ENCODE data around the gene BNIP2.
A peak's percentile ranks its signal among the peaks of the same experiment; 100 is the strongest.
"Not testable (repeated sequence)": the region's sequence is repeated elsewhere in the genome, so short reads cannot be mapped to it uniquely, and the experiment has no call there.

BNIP2 gene

GRCh38 chr15:59642351-59642750 is 46.8 kb downstream of the BNIP2 start:
- DNase-seq (ENCODE audit: extremely low read depth in 1 of 2, low read depth in 1 of 2): no peak

DNA sequence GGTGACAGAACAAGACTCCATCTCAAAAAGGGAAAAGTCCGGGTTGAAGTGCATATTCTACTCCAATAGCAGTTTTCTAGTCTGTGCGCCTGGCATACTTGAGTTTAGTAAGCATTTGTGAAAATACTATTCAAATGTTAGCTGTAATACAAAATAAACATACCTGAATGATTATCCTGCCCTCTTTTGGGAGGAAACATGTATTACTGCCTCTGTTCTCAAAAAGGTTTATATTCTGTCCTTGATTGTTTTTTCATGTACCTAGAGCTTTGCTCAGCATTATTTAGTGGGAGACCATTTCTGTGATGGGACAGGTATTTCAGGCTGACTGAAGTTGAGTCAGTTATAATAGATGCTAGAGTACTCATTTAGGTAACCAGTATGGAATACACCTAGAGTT is 51.6 kb downstream of the BNIP2 start:
- DNase-seq (ENCODE audit: extremely low read depth in 1 of 2, low read depth in 1 of 2): not testable (repeated sequence)

GRCh38 chr15:59636184-59636583 is 52.9 kb downstream of the BNIP2 start:
- no peak for DNase-seq (ENCODE audit: extremely low read depth in 1 of 2, low read depth in 1 of 2)

GRCh38 chr15:59632714-59633113 is 56.4 kb downstream of the BNIP2 start:
- DNase-seq (ENCODE audit: extremely low read depth in 1 of 2, low read depth in 1 of 2): no peak

GRCh38 chr15:59622289-59622688 is 66.8 kb downstream of the BNIP2 start:
- DNase-seq (ENCODE audit: extremely low read depth in 1 of 2, low read depth in 1 of 2): peak in 1 of 2 donors; percentile 1

GRCh38 chr15:59618406-59618805 is 70.7 kb downstream of the BNIP2 start:
- no peak for DNase-seq (ENCODE audit: extremely low read depth in 1 of 2, low read depth in 1 of 2)

DNA sequence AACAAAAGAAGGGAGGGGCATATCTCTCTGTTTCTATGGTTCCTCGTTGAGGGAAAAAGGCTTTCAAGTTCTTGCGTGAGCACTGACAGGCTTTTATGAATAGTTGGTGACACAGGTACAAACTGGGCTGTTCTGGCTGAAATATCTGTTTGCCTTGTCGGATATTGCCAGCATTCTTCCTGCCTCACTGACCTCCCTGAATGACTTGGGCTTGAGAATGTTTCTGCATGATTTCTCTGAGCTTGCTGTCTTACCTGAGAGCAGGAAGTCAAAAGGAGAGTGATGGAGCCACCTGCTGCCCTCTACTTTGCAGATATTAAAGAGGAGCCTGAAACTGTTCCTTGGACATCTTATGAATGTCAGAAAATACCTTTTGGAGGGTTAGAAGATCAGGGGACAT is 72.7 kb downstream of the BNIP2 start:
- DNase-seq (ENCODE audit: extremely low read depth in 1 of 2, low read depth in 1 of 2): no peak

DNA sequence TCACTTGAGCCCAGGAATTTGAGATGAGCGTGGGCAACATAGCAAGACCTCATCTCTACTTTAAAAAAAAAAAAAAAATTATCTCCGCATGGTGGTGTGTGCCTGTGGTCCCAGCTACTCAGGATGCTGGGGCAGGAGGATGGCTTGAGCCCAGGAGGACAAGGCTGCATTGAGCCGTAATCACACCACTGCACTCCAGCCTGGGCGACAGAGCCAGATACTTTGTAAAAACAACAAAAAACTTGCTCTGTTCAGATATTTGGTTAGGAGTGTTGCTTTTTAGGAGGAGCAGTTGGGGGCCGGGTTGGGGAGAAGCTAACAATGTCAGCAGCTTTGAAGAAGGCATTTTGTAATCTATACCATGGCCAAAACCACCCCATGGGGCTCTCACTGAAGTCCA is 73.5 kb downstream of the BNIP2 start:
- DNase-seq (ENCODE audit: extremely low read depth in 1 of 2, low read depth in 1 of 2): no peak

DNA sequence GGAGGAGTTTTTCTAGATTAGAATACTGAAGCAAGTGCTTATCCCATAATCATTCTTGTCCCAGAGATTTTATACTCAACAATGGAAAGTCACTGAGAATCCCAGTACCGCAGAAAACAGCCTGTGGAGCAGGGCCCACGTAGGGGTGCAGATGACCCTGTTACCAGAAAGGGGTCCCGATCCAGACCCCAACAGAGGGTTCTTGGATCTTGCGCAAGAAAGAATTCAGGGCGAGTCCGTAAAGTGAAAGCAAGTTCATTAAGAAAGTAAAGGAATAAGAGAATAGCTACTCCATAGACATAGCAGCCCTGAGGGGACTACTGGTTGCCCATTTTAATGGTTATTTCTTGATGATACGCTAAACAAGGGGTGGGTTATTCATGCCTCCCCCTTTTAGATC is 75.0 kb downstream of the BNIP2 start:
- no peak for DNase-seq (ENCODE audit: extremely low read depth in 1 of 2, low read depth in 1 of 2)

- no peak for DNase-seq (ENCODE audit: extremely low read depth in 1 of 2, low read depth in 1 of 2)
Measured at GRCh38 chr15:59611276-59612260, 77.6 kb downstream of the BNIP2 start, which contains the start of gene GCNT3. TSS of gene GCNT3 (plus strand) at chr15:59611783. CDS start at chr15:59618239, 6,456 bp downstream.

DNA sequence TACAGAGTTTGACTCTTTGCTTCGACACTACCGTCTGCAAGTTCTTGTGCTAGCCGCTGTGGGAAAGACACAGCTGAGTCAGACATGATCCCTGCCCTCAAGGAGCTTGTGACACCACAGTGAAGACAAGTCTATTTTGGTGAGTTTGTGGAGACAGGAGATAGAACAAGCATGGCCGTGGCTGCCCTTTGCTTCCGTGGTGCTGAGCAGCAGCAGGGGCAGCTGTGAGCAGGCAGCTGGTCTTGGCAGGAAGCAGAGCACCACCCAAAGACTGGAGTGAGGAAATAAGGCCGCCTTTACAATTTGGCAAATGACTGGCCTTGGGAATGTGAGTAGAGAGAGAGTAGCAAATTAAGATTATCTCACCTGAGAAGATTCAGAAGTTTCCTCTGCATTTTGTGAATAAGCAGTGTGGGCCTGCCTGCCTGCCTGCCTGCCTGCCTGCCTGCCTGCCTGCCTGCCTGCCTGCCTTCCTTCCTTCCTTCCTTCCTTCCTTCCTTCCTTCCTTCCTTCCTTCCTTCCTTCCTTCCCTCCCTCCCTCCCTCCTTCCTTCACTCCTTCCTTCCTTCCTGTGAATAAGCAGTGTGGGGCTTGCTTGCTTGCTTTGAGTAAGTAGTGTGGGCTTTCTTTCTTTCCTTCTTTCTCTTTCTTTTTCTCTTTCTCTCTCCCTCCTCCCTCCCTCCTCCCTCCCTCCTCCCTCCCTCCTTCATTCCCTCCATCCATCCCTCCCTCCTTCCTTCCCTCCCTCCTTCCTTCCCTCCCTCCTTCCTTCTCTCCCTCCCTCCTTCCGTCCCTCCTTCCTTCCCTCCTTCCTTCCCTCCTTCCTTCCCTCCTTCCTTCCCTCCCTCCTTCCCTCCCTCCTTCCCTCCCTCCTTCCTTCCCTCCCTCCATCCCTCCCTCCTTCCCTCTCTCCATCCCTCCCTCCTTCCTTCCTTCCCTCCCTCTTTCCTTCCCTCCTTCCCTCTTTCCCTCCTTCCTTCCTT is 79.1 kb downstream of the BNIP2 start:
- no peak for DNase-seq (ENCODE audit: extremely low read depth in 1 of 2, low read depth in 1 of 2)

All from activated CD8-positive, alpha-beta memory T cell treated with anti-CD3 and anti-CD28 coated beads for 1 hour (primary cell).